GM12878 (cell line): ENCODE results near the gene PTK6. TPM values are rescaled to one million over a fixed set of nuclear protein-coding genes. Genes with fewer than 3 reads are reported as not detected.

ENCODE experiments used
- DPF2 ChIP-seq: fragments of 450-650 bp; IDR thresholded peaks from 2 replicates; pipeline ENCODE4 v1.6.1; 2017; ENCODE audit warnings: mild to moderate bottlenecking
- E2F8 ChIP-seq: fragments of 450-650 bp; IDR thresholded peaks from 2 replicates; pipeline ENCODE4 v1.6.1; 2018; ENCODE audit warnings: mild to moderate bottlenecking, low read depth, moderate library complexity; ENCODE audit not compliant: partially characterized antibody
- GATAD2B ChIP-seq: fragments of 450-650 bp; conservative IDR thresholded peaks from 2 replicates; pipeline ENCODE4 v1.6.1; 2017; ENCODE audit warnings: low read depth, mild to moderate bottlenecking, moderate library complexity
- IKZF1 ChIP-seq: fragments of 450-650 bp; conservative IDR thresholded peaks from 2 replicates; pipeline ENCODE4 v1.6.1; 2017; ENCODE audit warnings: antibody characterized with exemption, mild to moderate bottlenecking
- NKRF ChIP-seq: fragments of 450-650 bp; conservative IDR thresholded peaks from 2 replicates; pipeline ENCODE4 v1.6.1; 2017; ENCODE audit warnings: mild to moderate bottlenecking, moderate library complexity
- PAX8 ChIP-seq: fragments of 450-650 bp; IDR thresholded peaks from 2 replicates; pipeline ENCODE4 v1.6.1; 2017; ENCODE audit warnings: mild to moderate bottlenecking, moderate library complexity
- RAD51 ChIP-seq: fragments of 450-650 bp; IDR thresholded peaks from 2 replicates; pipeline ENCODE4 v1.6.1; 2016; ENCODE audit warnings: moderate library complexity, mild to moderate bottlenecking, inconsistent platforms
- REST ChIP-seq: IDR thresholded peaks from 2 replicates; pipeline ENCODE4 v1.6.1; 2012; ENCODE audit warnings: mild to moderate bottlenecking, low read depth, low read length
- TAF1 ChIP-seq: IDR thresholded peaks from 2 replicates; pipeline ENCODE4 v1.6.1; 2011; ENCODE audit warnings: mild to moderate bottlenecking, low read depth, low read length, borderline replicate concordance
- TARDBP ChIP-seq: IDR thresholded peaks from 2 replicates; pipeline ENCODE4 v1.6.1; 2016; ENCODE audit warnings: borderline replicate concordance
- TBL1XR1 ChIP-seq: IDR thresholded peaks from 2 replicates; pipeline ENCODE4 v1.6.1; 2012; ENCODE audit warnings: low read depth, low read length, improper control_type of control experiment
- ZBTB4 ChIP-seq: fragments of 450-650 bp; formaldehyde crosslinking; IDR thresholded peaks from 2 replicates; pipeline ENCODE4 v1.4.0; 2022; ENCODE audit warnings: mild to moderate bottlenecking, moderate library complexity
- polyA plus RNA-seq, 11 experiments: library from polyadenylated mRNA; depleted of rRNA in 4 of 11; unstranded in 6 of 11; stranded (reverse) in 5 of 11; fragments of >200 nt; fragmentation: Nextera tagmentation in 4 of 11; fragmentation: Illumina TruSeq in 1 of 11; extraction: Ambion mirVana in 4 of 11; extraction: Trizol in 1 of 11; gene quantifications; 1 replicate in 1 of 11; 2 replicates in 10 of 11; pipeline versions ENCODE4 v1.2.1 to v1.2.3, GENCODE V29; 2011 to 2016; ENCODE audit warnings: inconsistent platforms in 2 of 11, missing spikeins in 2 of 11, low read depth in 1 of 11
- total RNA-seq, 4 experiments: library from RNA; depleted of rRNA in 3 of 4; stranded (reverse); fragments of >200 nt in 3 of 4; fragmentation: Illumina TruSeq in 1 of 4; extraction: Trizol in 1 of 4; gene quantifications; 2 replicates each; pipeline versions ENCODE4 v1.2.1 to v1.2.3, GENCODE V29; 2013 to 2021

Gene PTK6
- total and polyA plus RNA-seq, 10 of the 15 experiments (the other 5 are each of a cell fraction or from before 2014, with no cell fraction given), result 0.02 to 0.21 (median 0.09) TPM; not detected in 3

GRCh38 chr20:63519668-63520503 lies 17.3 kb downstream of the PTK6 start (continued):
- no peak; the same call in none of the 2 replicates for TF ChIP-seq NKRF
- no peak for TF ChIP-seq E2F8
- TF ChIP-seq ZBTB4, result no peak
- TF ChIP-seq IKZF1, result peak; percentile 79
- peak; percentile 79 for TF ChIP-seq GATAD2B
- TF ChIP-seq TBL1XR1, result no peak
- TF ChIP-seq REST, result no peak
- TF ChIP-seq TAF1, result no peak
- no peak for TF ChIP-seq RAD51
- TF ChIP-seq TARDBP, result no peak
- 0 out of 2 replicates have a peak, but pooled peaks have one; percentile 43 for TF ChIP-seq DPF2
- TF ChIP-seq PAX8, result no peak
